ENCODE data around the gene KLHL7.

GRCh38 chr7:23067271-23067670 lies 38.3 kb upstream of the KLHL7 start:
- no peak for TF ChIP-seq SNAPC5 (CRISPR knock-in tag; IDR thresholded peaks at IDR 0.05)
- no peak for TF ChIP-seq CTCF (IDR thresholded peaks at IDR 0.05 in 2 of 3, conservative IDR thresholded peaks at IDR 0.05 in 1 of 3; ENCODE audit: insufficient read depth in 2 of 3, low read depth in 1 of 3, low read length in 3 of 3)
- no peak for TF ChIP-seq MXI1 (IDR thresholded peaks at IDR 0.05; ENCODE audit: low read depth, low read length)
- TF ChIP-seq GABPB1 (CRISPR knock-in tag; IDR thresholded peaks at IDR 0.05) = no peak
- TF ChIP-seq SIX5 (IDR thresholded peaks at IDR 0.05; ENCODE audit: borderline replicate concordance in 1 of 2, insufficient read depth in 1 of 2, low read depth in 1 of 2, low read length in 2 of 2) = no peak
- no peak for TF ChIP-seq FOS (IDR thresholded peaks at IDR 0.05; ENCODE audit: extremely low read depth, insufficient read length)
- TF ChIP-seq YY1 (IDR thresholded peaks at IDR 0.05; ENCODE audit: borderline replicate concordance in 1 of 3, control insufficient read depth in 1 of 3, extremely low read depth in 1 of 3, insufficient read depth in 3 of 3, insufficient read length in 1 of 3, insufficient replicate concordance in 2 of 3, low read depth in 1 of 3, low read length in 2 of 3) = no peak
- no peak for TF ChIP-seq CBX5 (IDR thresholded peaks at IDR 0.05; ENCODE audit: borderline replicate concordance, low read depth)
- TF ChIP-seq NFRKB (IDR thresholded peaks at IDR 0.05; ENCODE audit: low read depth) = no peak

All from K562 (cell line).